GM12872 (cell line): ENCODE measurements around the gene PRKAR2B.

Experiments used
- CTCF ChIP-seq: IDR thresholded peaks from 3 replicates; pipeline ENCODE4 v1.5.1; 2011; ENCODE audit warnings: low read depth, mild to moderate bottlenecking, low read length, moderate library complexity; ENCODE audit not compliant: insufficient read depth

PRKAR2B gene

GRCh38 chr7:107029061-107029763 is 15.3 kb upstream of the PRKAR2B start:
- no peak for TF ChIP-seq CTCF

GRCh38 chr7:107029764-107030286 is 14.7 kb upstream of the PRKAR2B start:
- no peak for TF ChIP-seq CTCF

- TF ChIP-seq CTCF = no peak
These were observed 12.5 kb upstream of the PRKAR2B start for GRCh38 chr7:107032050-107032449.

GRCh38 chr7:107032720-107033438 is 11.6 kb upstream of the PRKAR2B start:
- no peak for TF ChIP-seq CTCF

GRCh38 chr7:107034553-107034952 is 10.0 kb upstream of the PRKAR2B start:
- TF ChIP-seq CTCF = no peak

GRCh38 chr7:107035446-107035845 is 9.1 kb upstream of the PRKAR2B start:
- no peak for TF ChIP-seq CTCF

GRCh38 chr7:107036535-107036934 is 8.0 kb upstream of the PRKAR2B start:
- TF ChIP-seq CTCF = no peak
